SH-SY5Y (cell line): Measurements from ENCODE around the gene MAPK6.

Experiments
- GATA2 ChIP-seq: IDR thresholded peaks from 2 replicates; pipeline ENCODE4 v1.6.1; 2011; ENCODE audit warnings: mild to moderate bottlenecking, low read depth, low read length
- GATA3 ChIP-seq: IDR thresholded peaks from 2 replicates; pipeline ENCODE4 v1.6.1; 2011; ENCODE audit warnings: low read depth, mild to moderate bottlenecking, low read length, moderate library complexity

DNA sequence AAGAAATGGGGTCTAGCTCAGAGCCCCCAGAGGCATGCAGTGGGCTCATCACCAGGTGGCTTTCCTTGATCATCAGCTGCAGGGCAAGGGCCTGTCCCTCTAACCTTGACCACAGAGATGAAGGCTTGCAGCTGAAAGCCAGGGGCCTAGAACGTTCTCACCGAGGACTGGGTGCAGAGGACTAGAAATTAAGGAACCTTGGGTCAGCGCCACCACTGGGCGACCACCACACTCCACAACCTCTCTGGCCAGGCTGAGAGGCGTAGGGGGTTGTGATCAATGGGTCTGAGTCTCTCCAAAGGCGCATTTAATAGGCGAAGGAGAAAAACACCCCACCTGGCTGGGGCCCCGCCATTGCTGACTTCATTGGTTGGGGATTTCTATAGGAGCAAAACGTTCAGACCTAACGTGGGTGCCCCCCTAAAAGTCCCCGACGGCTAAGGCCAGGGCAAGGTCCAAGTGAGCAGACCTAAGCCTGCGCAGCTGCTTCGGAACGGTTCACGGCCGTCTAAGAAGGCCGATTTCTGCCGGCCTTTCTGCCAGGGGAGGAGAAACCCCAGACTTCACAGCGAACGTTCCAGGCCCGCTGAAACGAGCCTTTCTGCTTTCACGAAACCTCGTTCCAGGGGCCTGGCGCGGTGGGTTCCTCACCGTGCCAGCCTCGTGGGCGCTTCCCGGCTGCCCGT is 92.6 kb downstream of the MAPK6 start:
- no peak for TF ChIP-seq GATA3
- TF ChIP-seq GATA2, result no peak
